Lower lobe of right lung (tissue), 2 donors: ENCODE results near the gene TMEM238L. TPM values are rescaled to one million over a fixed set of nuclear protein-coding genes. Genes with fewer than 3 reads are reported as not detected.

Experiments
- ATAC-seq, 2 donors: fragments of 200-7000 bp; cut with Tn5 transposase; one replicate each; pipeline ENCODE4 v1.9.1; 2020 to 2022; ENCODE audit warnings: mild to moderate bottlenecking in 2 of 2, moderate library complexity in 2 of 2
- DNase-seq: peaks from one replicate; pipeline ENCODE4 v3.0.0-alpha.2; 2020
- H3K27ac ChIP-seq: fragments of 200-600 bp; one replicate; pipeline ENCODE4 v1.8.0; 2022
- H3K27me3 ChIP-seq: fragments of 200-600 bp; one replicate; pipeline ENCODE4 v1.8.0; 2022; ENCODE audit warnings: low read depth
- H3K36me3 ChIP-seq: fragments of 200-600 bp; one replicate; pipeline ENCODE4 v1.8.0; 2022; ENCODE audit warnings: mild to moderate bottlenecking
- H3K4me1 ChIP-seq: fragments of 200-600 bp; one replicate; pipeline ENCODE4 v1.8.0; 2022
- H3K4me3 ChIP-seq: fragments of 200-600 bp; one replicate; pipeline ENCODE4 v1.8.0; 2022; ENCODE audit warnings: mild to moderate bottlenecking
- H3K9me3 ChIP-seq: fragments of 200-600 bp; one replicate; pipeline ENCODE4 v1.8.0; 2022
- intact Hi-C: fragments of 100-400 bp; cut with DNase I; formaldehyde crosslinking; loops from one replicate; pipeline ENCODE4 v1.11.0; 2022
- total RNA-seq: library from RNA; stranded (reverse); fragmentation: NEBNext Ultra II Directional; extraction: Animal tissue kit (Norgen Biotek cat#: 25700); gene quantifications from one replicate; pipeline ENCODE4 v1.2.1, GENCODE V29; 2021
- TF ChIP-seq, protein P1 (sequence below): fragments of 200-600 bp; IDR thresholded peaks from one replicate; pipeline ENCODE4 v1.8.0; 2022; ENCODE audit warnings: antibody characterized with exemption, mild to moderate bottlenecking
- donor health status: DM: no; HTN: yes; CAD: no; lungs with severe emphysema.

TMEM238L gene
- total RNA-seq, 1 donor from 2014 or later, result not detected

DNA sequence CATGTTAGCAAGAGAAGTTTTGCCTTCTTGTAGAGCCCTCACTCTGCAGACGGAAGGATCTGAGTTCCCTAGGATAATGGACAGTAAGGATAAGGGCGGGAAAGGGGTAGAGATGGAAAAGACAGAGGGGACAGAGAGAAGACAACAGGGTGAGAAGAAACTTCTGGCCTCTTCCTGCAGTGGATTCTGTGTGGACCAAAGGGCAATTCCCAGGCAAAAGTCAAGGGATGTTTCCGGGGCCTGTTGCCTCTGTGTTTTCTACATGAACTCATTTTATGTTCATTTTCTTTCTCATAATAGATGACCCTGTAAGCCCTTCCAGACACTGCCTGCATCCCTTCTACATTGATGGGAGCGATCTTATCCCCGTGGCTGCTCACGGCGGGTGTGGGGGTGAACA lies 647 bp upstream of the TMEM238L start:
- Histone ChIP-seq H3K27ac (no peak overlapping the region), H3K27me3 (no peaks in the 10 kb centered on the region), H3K36me3 (no peaks in the 10 kb centered on the region), H3K9me3 (no peaks in the 10 kb centered on the region), H3K4me1 (no peaks in the 10 kb centered on the region), H3K4me3 (no peak overlapping the region)
- TF ChIP-seq, protein P1, sequence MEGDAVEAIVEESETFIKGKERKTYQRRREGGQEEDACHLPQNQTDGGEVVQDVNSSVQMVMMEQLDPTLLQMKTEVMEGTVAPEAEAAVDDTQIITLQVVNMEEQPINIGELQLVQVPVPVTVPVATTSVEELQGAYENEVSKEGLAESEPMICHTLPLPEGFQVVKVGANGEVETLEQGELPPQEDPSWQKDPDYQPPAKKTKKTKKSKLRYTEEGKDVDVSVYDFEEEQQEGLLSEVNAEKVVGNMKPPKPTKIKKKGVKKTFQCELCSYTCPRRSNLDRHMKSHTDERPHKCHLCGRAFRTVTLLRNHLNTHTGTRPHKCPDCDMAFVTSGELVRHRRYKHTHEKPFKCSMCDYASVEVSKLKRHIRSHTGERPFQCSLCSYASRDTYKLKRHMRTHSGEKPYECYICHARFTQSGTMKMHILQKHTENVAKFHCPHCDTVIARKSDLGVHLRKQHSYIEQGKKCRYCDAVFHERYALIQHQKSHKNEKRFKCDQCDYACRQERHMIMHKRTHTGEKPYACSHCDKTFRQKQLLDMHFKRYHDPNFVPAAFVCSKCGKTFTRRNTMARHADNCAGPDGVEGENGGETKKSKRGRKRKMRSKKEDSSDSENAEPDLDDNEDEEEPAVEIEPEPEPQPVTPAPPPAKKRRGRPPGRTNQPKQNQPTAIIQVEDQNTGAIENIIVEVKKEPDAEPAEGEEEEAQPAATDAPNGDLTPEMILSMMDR, result no peak
- ATAC-seq (no peak), DNase-seq (no peak)
- intact Hi-C loops, result no loop called here

DNA sequence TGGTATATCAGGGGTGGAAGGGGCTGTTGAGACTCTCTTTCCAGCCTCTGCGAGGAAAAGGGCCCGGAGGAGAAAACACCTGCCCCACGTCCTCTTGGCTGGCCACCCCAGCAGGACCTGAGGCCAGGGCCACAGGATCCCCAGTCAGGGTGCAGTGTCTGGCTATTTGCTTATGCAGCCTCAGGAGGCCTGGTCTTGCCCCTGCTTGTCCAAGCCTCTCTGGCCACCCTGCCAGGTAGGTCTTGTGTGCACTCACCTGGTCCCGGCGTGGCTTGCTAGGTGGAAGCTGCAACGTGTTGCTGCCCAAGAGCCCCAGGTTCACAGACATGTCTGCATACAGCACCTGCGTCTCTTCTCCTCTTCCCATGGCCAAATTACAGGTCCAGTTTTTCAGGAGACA lies 549 bp downstream of the TMEM238L start:
- H3K4me1 ChIP-seq, result peaks cover under 1% of the 10 kb centered on the region
- no peak overlapping the region for H3K4me3 ChIP-seq
- H3K27me3 ChIP-seq, result no peaks in the 10 kb centered on the region
- DNase-seq (no peak), ATAC-seq (no peak)
- intact Hi-C loops, result no loop called here
- H3K9me3 ChIP-seq, result no peaks in the 10 kb centered on the region
- H3K27ac ChIP-seq, result no peak overlapping the region
- no peaks in the 10 kb centered on the region for H3K36me3 ChIP-seq
- TF ChIP-seq, protein P1, result no peak

- H3K27ac ChIP-seq, result no peak overlapping the region
- intact Hi-C loops, result no loop called here
- no peak for DNase-seq
These were observed 1.2 kb downstream of the TMEM238L start for GRCh38 chr17:10802496-10803284.

GRCh38 chr17:10799407-10799806 lies 4.5 kb downstream of the TMEM238L start:
- H3K4me1 ChIP-seq, result peaks cover 10% of the 10 kb centered on the region
- H3K36me3 ChIP-seq, result no peaks in the 10 kb centered on the region
- ATAC-seq, result no peak
- no peak overlapping the region for H3K4me3 ChIP-seq
- no peak overlapping the region for H3K27ac ChIP-seq
- intact Hi-C loops, result no loop called here
- DNase-seq, result no peak
- no peaks in the 10 kb centered on the region for H3K9me3 ChIP-seq
- H3K27me3 ChIP-seq, result no peaks in the 10 kb centered on the region
- TF ChIP-seq, protein P1, result no peak

More at GRCh38 chr17:10802496-10803284, 1.2 kb downstream of the TMEM238L start:
- Histone ChIP-seq H3K4me1 (peaks cover 7% of the 10 kb centered on the region), H3K9me3 (no peaks in the 10 kb centered on the region), H3K4me3 (no peak overlapping the region), H3K36me3 (no peaks in the 10 kb centered on the region), H3K27me3 (no peaks in the 10 kb centered on the region)
- no peak for ATAC-seq
- TF ChIP-seq, protein P1, result no peak

DNA sequence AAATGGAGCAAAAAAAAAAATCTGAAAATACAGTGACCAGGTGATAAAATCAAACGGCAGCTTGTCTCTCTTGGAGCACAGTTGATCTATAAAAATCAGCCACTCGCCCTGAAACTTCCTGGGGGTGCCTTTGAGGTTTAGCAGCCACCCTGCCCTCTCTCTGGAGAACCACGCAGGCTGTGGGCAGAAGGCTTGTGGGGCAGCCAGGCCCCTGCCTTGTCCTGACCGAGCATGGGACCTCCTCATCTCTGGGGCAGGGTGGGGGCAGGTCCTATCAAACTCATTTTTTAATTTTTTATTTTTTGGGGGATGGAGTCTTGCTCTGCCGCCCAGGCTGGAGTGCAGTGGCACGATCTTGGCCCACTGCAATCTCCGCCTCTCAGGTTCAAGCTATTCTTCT lies 5.0 kb downstream of the TMEM238L start:
- no peak for ATAC-seq
- peaks cover 10% of the 10 kb centered on the region for H3K4me1 ChIP-seq

More for the DNA sequence above, 5.0 kb downstream of the TMEM238L start:
- TF ChIP-seq, protein P1, result no peak
- Histone ChIP-seq H3K27ac (no peak overlapping the region), H3K4me3 (no peak overlapping the region), H3K27me3 (no peaks in the 10 kb centered on the region), H3K9me3 (no peaks in the 10 kb centered on the region), H3K36me3 (no peaks in the 10 kb centered on the region)
- intact Hi-C loops, result no loop called here
- no peak for DNase-seq
